AG09319 (cell line): ENCODE data around the gene MYH7B.

ENCODE experiments used
- DNase-seq: peaks from one replicate; pipeline ENCODE4 v3.0.0-alpha.2; 2010; ENCODE audit warnings: low read depth; ENCODE audit errors: extremely low read depth
- CTCF ChIP-seq: IDR thresholded peaks from 2 replicates; pipeline ENCODE4 v1.5.1; 2011; ENCODE audit warnings: low read depth, mild to moderate bottlenecking, inconsistent platforms, low read length, moderate library complexity

Gene MYH7B

GRCh38 chr20:34987288-34988190, 31.9 kb downstream of the MYH7B start:
- no peak for TF ChIP-seq CTCF
- DNase-seq: no peak

- TF ChIP-seq CTCF: no peak
- no peak for DNase-seq
Observed at GRCh38 chr20:34988191-34988540, 32.5 kb downstream of the MYH7B start.

GRCh38 chr20:34989118-34989517, 33.5 kb downstream of the MYH7B start:
- no peak for TF ChIP-seq CTCF

GRCh38 chr20:34989670-34990069, 34.0 kb downstream of the MYH7B start:
- no peak for DNase-seq
- TF ChIP-seq CTCF: no peak

More at GRCh38 chr20:34989118-34989517, 33.5 kb downstream of the MYH7B start:
- no peak for DNase-seq

GRCh38 chr20:34990231-34990630, 34.6 kb downstream of the MYH7B start:
- DNase-seq: no peak
- no peak for TF ChIP-seq CTCF

GRCh38 chr20:34990661-34991214, 35.1 kb downstream of the MYH7B start:
- DNase-seq: no peak
- no peak for TF ChIP-seq CTCF

- no peak for DNase-seq
- TF ChIP-seq CTCF: no peak
Observed at GRCh38 chr20:34992751-34993417, 37.2 kb downstream of the MYH7B start.
